GM21825 (cell line): ENCODE measurements around the gene LAMA1.

ENCODE experiments used
- ATAC-seq: cut with Tn5 transposase; IDR thresholded peaks from one replicate; pipeline ENCODE4 v1.9.1; 2021; ENCODE audit warnings: mild to moderate bottlenecking, moderate library complexity; ENCODE audit not compliant: unreplicated experiment

LAMA1 gene

DNA sequence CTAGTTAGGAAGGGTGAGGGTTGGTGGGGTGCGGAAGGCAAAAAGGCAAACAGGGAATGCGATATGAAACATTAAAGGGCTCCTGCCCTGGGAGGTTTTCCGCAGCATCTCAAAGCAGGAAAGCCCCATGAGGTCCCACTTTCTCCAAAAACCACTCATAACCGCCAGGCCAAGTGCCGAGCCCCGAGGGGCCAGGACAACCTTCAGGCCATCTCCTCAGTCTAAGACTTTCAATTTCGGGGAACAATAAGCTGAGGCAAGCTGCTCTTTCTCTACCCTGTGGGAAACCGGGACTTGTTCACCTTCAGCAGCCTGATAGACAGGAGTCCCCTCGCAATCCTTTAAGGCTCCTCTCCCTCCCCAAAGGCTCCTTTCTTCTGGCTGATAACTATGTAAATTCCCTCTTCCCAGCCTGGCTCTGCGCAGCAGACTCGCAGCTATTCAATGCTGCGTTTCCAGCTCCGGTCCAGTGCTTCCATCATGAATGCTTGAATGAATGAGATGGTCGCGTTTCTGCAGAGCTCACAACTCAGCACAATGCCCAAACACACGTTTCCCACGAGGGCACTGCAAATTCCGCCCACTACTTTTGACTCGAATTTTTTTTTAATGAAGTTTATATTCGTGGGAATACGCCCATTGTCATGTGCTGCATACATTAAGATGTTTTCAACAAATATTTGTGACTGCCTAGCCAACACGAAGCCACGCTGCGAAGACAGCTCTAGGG is 1.4 kb downstream of the LAMA1 start:
- no peak for ATAC-seq

DNA sequence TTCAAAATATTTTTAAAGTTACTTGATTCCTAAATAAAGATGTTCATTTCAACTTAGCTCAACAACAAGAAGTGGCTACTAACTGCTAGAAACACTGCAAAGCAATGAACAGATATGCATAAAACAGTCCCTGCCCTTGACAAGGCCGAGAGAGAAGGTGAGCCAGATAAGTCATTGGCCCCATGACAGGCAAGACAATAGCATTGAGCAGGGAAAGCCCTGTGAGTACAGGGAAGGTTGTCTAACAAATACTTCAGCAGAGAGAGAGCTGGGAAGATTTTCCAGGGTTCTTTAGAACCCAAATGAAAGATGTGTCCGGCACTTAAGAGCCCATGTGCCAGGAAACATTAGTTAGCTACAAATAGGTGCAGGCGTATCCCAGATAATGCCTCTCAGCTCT is 4.7 kb downstream of the LAMA1 start:
- ATAC-seq, result no peak

DNA sequence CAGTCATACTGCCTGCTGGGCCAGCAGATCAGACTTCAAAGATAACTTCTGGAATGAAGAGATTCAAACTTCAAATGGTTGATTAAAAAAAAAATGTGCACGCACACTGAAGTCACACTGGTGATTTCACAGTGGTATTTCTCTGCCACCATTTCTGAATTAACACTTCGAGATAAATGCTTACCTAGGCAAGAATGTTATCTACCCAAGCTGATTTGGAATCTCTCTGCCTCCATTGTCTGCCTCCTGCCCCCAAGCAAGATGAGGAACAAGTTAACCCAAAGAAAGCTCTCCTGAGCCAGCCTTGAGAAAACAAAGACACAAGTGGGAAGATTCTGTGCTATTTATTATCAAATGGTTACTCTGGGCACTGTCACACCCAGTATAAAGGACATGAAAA is 6.5 kb downstream of the LAMA1 start:
- ATAC-seq, result no peak

GRCh38 chr18:7105943-7106342 is 11.7 kb downstream of the LAMA1 start:
- ATAC-seq, result no peak

GRCh38 chr18:7105268-7105667 is 12.3 kb downstream of the LAMA1 start:
- no peak for ATAC-seq

GRCh38 chr18:7104649-7105048 is 12.9 kb downstream of the LAMA1 start:
- ATAC-seq, result no peak

DNA sequence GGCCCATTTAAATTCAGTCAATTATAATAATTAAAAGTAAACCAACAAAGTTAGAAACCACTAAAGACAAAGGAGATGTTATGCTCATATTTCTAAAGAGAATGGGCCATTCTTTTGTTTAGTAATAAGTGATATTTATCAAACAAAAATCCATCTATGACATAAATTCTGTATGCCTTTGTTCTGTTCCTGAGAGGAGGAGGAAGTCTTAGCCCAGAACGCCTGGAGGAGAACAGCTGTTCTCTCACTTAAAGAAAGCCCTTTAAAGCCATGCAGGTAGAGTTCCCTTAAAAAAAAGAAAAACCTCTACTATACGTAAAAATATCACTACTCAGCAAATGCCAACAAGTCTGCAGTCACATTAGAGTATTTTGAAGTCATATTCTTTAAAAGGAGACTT is 15.5 kb downstream of the LAMA1 start:
- ATAC-seq, result no peak

GRCh38 chr18:7096838-7097237 is 20.8 kb downstream of the LAMA1 start:
- no peak for ATAC-seq

DNA sequence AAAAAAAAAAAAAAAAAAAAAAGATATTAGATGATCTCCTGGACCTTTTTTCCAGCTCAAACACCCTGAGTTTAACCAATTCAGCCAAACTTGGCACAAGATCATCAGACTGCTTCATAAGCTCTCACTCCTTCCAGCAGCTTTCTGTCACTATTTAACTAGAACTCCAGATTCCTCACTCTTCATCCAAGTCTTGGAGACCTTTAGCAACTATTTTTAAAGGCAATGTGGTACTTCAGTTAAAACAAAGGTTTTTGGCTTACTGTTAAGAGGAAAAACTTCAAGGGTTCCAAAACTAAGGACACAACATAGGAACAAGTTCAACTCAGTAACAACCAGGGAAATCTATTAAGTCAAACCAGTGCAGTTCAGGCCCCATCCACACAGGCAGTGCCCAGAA is 23.2 kb downstream of the LAMA1 start:
- ATAC-seq, result no peak

DNA sequence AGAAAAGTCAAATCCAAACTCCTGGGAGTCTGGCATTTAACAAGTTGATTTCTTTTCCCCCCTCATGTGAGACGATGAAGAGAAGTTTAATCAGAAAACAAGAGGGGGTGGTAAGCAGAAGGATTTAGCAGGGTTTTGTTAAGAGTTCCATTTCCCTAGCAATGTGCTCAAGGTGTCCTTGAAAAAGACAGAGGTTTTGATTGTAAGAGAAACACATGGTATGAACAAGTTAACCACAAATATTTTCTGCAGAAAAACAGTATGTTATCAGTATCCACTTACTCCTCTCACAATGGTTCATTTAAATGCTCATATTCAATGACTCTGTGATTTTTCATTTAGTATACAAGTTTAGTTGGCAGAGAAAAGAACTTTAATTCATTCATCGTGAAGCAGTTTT is 26.8 kb downstream of the LAMA1 start:
- ATAC-seq, result no peak

GRCh38 chr18:7089369-7089768 is 28.2 kb downstream of the LAMA1 start:
- no peak for ATAC-seq

DNA sequence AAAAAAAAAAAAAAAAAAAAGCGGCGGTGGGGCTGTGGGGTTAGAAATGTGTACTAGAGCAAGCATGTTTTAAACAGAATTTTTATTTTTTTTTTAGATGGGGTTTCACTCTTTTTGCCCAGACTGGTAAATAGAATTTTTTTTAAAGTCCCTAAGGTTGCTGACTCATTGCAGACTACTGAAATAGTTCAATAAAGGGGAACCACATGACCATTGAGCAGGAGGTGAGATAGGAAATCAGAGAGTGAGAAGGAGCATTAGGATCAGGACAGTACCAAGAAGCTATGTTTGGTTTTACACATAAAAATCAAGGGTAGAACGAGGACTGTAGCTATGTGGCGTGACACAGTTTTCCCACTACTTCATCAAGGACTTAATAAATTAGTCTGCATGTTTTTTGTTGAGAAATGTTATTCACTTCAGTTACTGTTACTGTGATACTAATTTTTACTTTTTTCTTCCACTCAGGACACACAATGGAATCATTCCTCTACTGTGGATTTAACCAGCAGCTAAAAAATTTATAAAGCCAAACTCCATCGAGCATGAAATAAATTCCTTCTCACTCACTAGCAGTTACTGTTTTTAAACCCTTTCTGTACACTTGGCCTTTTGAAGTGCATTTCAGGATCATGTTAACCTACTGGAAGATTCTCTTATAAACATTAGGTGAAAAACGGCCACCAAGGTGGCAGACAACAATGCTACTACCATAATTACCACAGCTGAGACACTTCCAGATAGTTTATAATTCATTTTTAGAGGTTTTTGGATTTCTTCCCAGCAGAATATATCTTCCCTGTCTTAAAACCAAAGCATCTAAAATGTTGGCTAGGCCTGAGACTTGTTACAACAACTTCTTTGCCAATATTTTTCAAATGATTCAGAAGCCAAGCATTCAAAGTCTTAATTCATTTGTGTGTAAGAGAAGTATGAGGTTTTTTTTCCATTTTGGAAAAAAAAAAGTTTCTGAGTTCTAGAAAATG is 33.2 kb downstream of the LAMA1 start:
- no peak for ATAC-seq

GRCh38 chr18:7082671-7083070 is 34.9 kb downstream of the LAMA1 start:
- ATAC-seq, result no peak

DNA sequence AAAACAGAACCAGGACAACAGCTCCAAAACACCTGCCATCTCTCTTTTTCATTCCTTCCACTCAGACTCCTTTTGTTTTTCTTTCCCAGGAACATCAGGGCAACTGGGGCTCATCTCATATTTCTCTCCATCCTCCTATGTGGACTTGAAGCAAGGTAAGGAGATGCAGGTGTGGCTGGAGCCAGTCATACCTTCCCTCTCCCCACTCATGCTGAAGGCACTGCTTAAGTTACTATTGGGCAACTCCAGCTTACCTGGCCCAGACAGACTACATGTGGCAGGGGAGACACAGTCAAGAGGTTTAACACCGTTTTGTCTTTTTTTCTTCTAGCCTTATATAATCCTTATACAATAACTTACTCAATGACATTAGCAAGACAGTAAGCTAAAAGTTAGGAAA is 38.4 kb downstream of the LAMA1 start:
- ATAC-seq, result no peak

DNA sequence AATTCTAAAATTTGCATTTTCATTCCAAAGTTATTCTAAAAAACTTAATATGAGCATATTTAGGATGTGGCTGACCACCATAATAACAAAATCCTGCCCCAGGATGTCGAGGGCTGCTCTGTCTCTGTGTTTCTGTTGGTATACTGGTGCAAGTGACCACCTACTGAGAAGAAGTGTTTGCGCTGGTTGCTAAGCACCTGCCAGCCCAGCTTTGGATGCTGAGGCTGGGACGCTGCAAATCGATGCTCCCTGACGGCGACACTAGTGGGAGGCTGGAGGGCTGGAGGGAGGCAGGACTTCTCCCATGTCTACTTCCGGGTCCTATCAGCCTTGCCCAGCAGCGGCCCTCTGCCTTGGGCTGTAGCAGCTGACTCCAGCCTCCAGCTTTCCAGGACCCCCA is 45.0 kb downstream of the LAMA1 start:
- ATAC-seq, result no peak

DNA sequence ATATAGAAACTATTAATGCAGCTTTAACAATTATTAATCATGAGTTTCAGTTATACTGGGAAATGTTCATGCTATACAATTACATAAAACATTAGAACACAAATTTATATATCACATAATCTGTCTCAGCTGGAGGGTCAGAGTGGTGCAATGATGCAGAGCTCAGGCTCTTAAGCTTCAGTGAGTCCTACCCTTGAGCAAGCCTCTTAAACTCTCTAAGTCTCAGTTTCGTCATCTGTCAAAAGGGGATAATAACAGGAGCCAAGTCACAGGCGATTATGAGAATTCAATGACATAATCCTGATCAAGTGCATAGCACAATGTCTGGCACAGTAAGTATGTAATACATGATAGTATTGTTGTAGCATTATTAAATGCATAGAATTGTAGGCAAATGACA is 46.0 kb downstream of the LAMA1 start:
- ATAC-seq, result no peak

- no peak for ATAC-seq
Observed at GRCh38 chr18:7070466-7070865, 47.1 kb downstream of the LAMA1 start.

- no peak for ATAC-seq
Observed at GRCh38 chr18:7068871-7069590, 48.6 kb downstream of the LAMA1 start.

DNA sequence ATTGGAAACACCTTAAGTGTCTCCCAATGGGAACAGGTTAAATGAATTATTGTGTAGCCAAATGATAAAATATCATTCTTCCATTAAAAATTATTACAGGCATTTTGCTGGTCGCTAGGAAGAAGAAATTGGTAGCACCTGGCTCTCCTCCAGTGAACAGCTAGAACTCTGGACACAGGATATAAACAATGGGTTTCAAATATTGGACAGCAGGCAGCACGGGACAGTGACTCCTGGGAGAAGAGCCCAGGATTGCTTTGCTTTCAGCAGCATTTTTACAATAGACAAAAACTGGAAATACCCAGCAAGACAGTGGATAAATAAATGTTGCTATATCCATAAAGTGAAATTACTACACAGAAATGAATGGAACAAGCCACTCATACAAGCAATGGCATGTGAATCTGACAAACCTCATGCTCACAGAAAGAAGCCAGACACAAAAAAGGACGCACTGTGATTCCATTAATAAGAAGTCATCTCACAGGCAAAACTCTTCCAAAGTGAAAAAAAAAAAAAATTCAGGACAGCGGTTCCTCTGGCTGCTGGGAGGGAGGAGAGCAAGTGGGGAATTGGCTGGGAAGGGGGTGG is 50.5 kb downstream of the LAMA1 start:
- ATAC-seq, result no peak

- no peak for ATAC-seq
Observed at GRCh38 chr18:7065736-7066135, 51.9 kb downstream of the LAMA1 start.

DNA sequence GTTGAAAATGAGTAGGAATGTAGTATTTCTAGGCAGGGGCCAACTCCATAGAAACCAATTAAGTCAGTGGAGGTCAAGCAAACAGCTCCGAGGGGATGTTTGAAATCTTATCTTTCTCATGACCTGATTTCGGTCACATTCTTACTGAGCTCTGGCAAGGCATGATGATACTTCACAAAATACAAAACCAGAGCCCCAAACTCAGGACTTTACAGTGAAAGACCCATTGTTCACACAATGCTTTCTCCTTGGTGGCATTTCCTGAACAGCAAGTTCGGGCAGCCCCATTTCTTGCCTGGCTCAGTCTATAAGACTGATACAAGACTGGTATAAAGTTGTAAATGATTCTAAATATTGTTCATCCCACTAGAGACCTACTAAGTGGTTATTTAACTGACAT is 53.3 kb downstream of the LAMA1 start:
- no peak for ATAC-seq
